ENCODE measurements around the gene CPVL. TPM values are rescaled to one million over a fixed set of nuclear protein-coding genes. Genes with fewer than 3 reads are reported as not detected.

Gene CPVL
- total RNA-seq, 2 donors from 2014 or later: 4.4 to 6.0 TPM

Other genes with a start within 250 kb of the CPVL start
- not detected for gene TRIL, start 188.2 kb downstream of the CPVL start, total RNA-seq
- 1 to 10 TPM; 3.8 to 4.0 TPM for gene CHN2, start 48.2 kb upstream of the CPVL start, total RNA-seq

Measured in T-helper 17 cell (primary cell).